T-helper 17 cell (primary cell): Measurements from ENCODE around the gene CPE. TPM values are rescaled to one million over a fixed set of nuclear protein-coding genes. Genes with fewer than 3 reads are reported as not detected.
"Not testable (repeated sequence)": the region's sequence is repeated elsewhere in the genome, so short reads cannot be mapped to it uniquely, and the experiment has no call there.

ENCODE experiments used
- ATAC-seq: fragments of 150-1000 bp; cut with Tn5 transposase; 2 replicates; pipeline ENCODE4 v1.10.0; 2021; ENCODE audit warnings: mild to moderate bottlenecking, moderate library complexity
- DNase-seq, 3 donors: peaks; one replicate each; pipeline versions ENCODE4 v3.0.0 to v3.0.0-alpha.2; 2020 to 2021
- H3K9me3 ChIP-seq: one replicate; pipeline ENCODE4 v1.7.0; 2013; ENCODE audit warnings: low read length, mild to moderate bottlenecking; ENCODE audit not compliant: control insufficient read depth, poor library complexity, severe bottlenecking
- H3K27ac Mint-ChIP-seq: one replicate; pipeline ENCODE4 v1.8.0; 2022; ENCODE audit warnings: mild to moderate bottlenecking, moderate library complexity, mixed read lengths
- H3K27me3 Mint-ChIP-seq: one replicate; pipeline ENCODE4 v1.8.0; 2022; ENCODE audit warnings: mixed read lengths
- H3K36me3 Mint-ChIP-seq: one replicate; pipeline ENCODE4 v1.8.0; 2022; ENCODE audit warnings: low read depth, mixed read lengths
- H3K4me1 Mint-ChIP-seq: one replicate; pipeline ENCODE4 v1.8.0; 2022; ENCODE audit warnings: mild to moderate bottlenecking, mixed read lengths
- H3K4me3 Mint-ChIP-seq: one replicate; pipeline ENCODE4 v1.8.0; 2022; ENCODE audit warnings: mild to moderate bottlenecking, moderate library complexity, mixed read lengths
- total RNA-seq, 4 donors: library from RNA in 2 of 4; stranded (reverse) in 2 of 4; gene quantifications; one replicate each; pipeline ENCODE4 v1.2.3 and lab custom pipeline; 2022 to 2026

Gene CPE
- total RNA-seq, 2 donors from 2014 or later: not detected

DNA sequence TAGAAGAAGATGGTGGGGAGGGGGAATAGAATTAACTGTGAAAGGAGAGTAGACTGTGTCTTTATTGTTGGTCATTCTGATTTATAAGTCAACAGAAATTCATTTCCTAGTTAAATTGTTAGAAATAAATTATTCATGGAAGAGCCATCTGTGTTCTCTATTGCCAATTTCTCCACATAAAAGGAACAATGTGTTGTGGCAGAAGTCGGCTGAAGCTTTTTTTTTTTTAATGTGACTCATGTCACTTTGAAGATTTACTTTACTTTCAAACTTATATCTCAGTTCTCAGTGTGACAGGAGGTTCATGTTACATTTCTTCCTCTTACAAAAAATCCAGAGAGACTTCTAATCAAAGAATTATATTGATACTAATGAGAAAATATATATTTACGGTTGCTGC is 60.5 kb downstream of the CPE start:
- ATAC-seq: no peak
- DNase-seq: no peak
- no peaks in the 10 kb centered on the region for H3K9me3 ChIP-seq
- no peaks in the 10 kb centered on the region for H3K36me3 Mint-ChIP-seq
- no peak overlapping the region for H3K27ac Mint-ChIP-seq
- H3K4me3 Mint-ChIP-seq: no peak overlapping the region
- peaks cover 27% of the 10 kb centered on the region for H3K27me3 Mint-ChIP-seq
- H3K4me1 Mint-ChIP-seq: peaks cover 3% of the 10 kb centered on the region

DNA sequence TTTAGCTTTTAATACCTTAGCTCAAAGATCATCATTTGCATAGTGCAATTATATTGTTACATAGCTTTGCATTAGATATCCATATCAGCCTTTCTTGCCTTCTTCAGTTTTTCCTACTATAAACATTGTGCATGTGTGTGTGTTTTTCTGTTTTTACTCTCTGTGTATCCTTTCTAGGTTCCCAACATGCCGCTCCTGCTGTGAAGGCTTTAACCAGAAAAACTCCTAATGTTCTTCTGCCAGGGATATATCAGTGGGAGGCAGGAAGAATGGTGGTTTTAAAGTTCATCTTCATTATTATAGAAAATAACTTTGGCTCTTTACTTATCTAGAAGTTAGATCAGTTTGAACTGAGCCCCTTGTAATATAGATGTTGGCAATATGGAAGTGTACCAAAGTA is 61.2 kb downstream of the CPE start:
- Mint-ChIP-seq H3K4me3 (no peak overlapping the region), H3K27ac (no peak overlapping the region), H3K4me1 (peaks cover 3% of the 10 kb centered on the region), H3K27me3 (peaks cover 26% of the 10 kb centered on the region), H3K36me3 (no peaks in the 10 kb centered on the region)
- no peaks in the 10 kb centered on the region for H3K9me3 ChIP-seq
- no peak for ATAC-seq
- DNase-seq: no peak

DNA sequence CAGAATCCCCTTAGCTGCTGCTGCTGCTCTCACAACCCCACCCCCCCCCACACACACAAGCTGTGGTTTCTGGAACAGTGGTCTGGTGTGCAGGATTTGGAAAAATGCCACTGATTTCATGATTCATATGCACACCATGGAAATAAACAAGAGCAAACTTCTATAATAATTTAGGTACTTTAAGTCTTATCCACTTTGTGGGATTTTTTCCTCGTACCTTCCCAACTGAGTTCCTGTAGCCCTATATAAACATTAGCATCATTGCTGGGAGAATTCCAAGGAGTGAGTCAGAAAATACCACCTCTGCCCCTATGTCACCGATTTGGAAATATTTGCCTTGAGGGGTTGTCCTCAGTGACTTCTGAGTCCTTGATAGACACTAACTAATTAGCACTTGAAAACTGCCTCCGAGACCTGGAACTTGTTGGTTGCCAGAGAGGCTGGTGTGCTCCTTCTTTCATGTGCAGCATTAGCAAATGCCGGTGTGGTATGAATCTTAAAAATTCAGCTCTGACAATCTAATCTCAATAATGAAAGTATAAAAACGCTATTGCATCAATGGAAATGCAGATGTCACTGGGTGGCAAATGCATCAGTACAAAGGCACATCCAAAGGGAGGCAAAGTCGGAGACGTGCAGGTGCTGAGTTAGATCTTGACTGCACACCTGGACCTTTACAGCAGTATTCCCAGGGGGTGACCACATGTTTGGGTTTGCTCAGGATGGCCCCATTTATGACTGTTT is 61.8 kb downstream of the CPE start:
- H3K9me3 ChIP-seq: no peaks in the 10 kb centered on the region
- ATAC-seq: no peak
- Mint-ChIP-seq H3K27me3 (peaks cover 24% of the 10 kb centered on the region), H3K4me1 (peaks cover 3% of the 10 kb centered on the region), H3K36me3 (no peaks in the 10 kb centered on the region), H3K4me3 (no peak overlapping the region), H3K27ac (no peak overlapping the region)
- no peak for DNase-seq

DNA sequence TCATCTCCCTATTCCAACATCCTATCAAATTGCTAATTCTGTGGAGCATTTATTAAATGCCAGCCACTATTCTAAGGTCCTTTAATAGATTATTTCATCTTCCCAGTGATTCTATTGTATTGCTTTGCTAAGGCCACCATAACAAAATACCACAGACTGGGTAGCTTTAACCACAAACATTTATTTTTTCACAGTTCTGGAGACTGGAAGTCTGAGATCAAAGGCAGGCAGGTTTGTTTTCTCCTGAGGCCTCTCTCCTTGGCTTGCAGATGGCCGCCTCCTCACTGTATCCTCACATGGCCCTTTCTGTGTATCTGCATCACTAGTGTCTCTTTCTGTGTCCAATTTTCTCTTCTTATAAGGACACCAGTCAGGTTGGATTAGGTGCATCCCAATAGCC is 64.5 kb downstream of the CPE start:
- no peaks in the 10 kb centered on the region for H3K36me3 Mint-ChIP-seq
- peaks cover 18% of the 10 kb centered on the region for H3K27me3 Mint-ChIP-seq
- DNase-seq (no peak), ATAC-seq (no peak)
- no peak overlapping the region for H3K4me3 Mint-ChIP-seq
- H3K4me1 Mint-ChIP-seq: peaks cover 3% of the 10 kb centered on the region
- H3K27ac Mint-ChIP-seq: no peak overlapping the region
- H3K9me3 ChIP-seq: no peaks in the 10 kb centered on the region

DNA sequence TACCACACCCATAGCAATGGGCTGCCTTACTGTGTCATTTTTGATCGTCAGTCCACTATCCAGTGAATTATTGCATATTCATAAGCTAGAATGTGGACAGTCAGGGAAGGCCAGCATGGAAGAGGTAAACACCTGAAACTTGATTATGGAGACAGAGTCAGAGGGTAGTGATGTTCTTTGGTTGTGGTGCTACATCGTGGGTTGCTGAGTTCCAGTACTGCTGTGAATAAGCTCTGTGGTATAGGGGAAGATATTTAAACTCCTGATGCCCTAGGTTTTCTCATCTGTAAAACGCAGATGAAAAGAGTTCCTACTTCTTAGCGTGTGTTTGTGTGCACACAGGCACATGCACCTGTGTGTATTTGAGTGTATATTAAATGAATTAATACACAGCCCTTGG is 69.9 kb downstream of the CPE start:
- ATAC-seq (no peak), DNase-seq (no peak)
- H3K36me3 Mint-ChIP-seq: no peaks in the 10 kb centered on the region
- no peak overlapping the region for H3K4me3 Mint-ChIP-seq
- peaks cover 5% of the 10 kb centered on the region for H3K4me1 Mint-ChIP-seq
- peaks cover 14% of the 10 kb centered on the region for H3K27me3 Mint-ChIP-seq
- no peak overlapping the region for H3K27ac Mint-ChIP-seq
- H3K9me3 ChIP-seq: no peaks in the 10 kb centered on the region

DNA sequence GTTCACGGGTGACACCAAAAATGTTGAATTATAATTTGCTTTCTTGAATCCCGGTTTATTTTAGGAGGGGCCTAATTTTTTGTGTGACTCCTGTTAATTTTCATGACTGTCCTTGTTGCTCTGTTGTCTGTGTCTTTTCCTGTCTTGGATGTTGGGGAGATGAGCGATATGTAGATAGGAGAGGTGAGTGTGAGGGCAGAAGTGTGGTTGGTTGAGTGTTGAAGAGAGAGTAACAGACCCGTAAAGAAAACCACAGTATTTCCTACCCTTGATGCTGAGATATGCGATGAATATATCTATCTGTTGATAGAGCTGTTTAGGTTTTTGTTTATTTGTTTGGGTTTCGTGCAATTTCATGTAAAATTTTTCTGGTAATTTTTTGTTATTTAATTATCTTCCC is 70.5 kb downstream of the CPE start:
- DNase-seq: no peak
- H3K36me3 Mint-ChIP-seq: no peaks in the 10 kb centered on the region

DNA sequence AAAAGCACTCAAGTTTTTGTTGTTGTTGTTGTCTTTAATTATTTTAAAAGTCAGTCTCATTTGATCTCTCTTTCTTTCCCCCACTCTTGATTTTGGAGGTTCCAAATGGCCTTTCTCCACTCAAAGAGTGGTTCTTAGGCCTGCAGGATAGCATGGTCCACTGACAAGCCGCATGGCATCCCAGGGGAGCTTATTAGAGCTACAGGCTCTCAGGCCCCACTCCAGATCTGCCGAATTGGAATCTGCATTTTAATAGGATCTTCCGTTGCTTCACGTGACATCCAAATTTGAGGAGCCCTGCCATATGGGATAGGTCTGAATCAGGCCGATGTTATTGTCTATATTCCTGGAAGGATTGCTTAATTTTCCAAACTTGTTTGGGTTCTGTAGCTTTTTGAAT is 72.1 kb downstream of the CPE start:
- ATAC-seq (no peak), DNase-seq (no peak)
- Mint-ChIP-seq H3K4me3 (no peak overlapping the region), H3K27ac (no peak overlapping the region), H3K27me3 (peaks cover 14% of the 10 kb centered on the region), H3K36me3 (no peaks in the 10 kb centered on the region), H3K4me1 (peaks cover 5% of the 10 kb centered on the region)
- no peaks in the 10 kb centered on the region for H3K9me3 ChIP-seq

More for the DNA sequence above, 70.5 kb downstream of the CPE start:
- peaks cover 18% of the 10 kb centered on the region for H3K27me3 Mint-ChIP-seq
- ATAC-seq: no peak
- H3K4me1 Mint-ChIP-seq: peaks cover 5% of the 10 kb centered on the region
- H3K27ac Mint-ChIP-seq: no peak overlapping the region
- no peak overlapping the region for H3K4me3 Mint-ChIP-seq
- H3K9me3 ChIP-seq: no peaks in the 10 kb centered on the region

DNA sequence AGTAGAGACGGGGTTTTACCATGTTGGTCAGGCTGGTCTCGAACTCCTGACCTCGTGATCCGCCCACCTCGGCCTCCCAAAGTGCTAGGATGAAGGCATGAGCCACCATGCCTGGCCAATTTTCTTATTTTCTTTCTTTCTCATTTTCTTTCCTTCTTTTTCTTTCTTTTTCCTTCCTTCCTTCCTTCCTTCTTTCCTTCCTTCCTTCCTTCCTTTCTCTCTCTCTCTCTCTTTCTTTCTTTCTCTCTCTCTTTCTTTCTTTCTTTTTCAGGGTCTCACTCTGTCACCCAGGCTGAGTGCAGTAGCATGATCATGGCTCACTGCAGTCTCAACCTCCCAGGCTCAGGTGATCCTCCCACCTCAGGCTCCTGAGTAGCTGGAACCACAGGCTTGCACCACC is 74.3 kb downstream of the CPE start:
- not testable (repeated sequence) for DNase-seq, ATAC-seq, H3K4me1 Mint-ChIP-seq, H3K27ac Mint-ChIP-seq, H3K36me3 Mint-ChIP-seq, H3K4me3 Mint-ChIP-seq, H3K9me3 ChIP-seq
- H3K27me3 Mint-ChIP-seq: peaks cover 21% of the 10 kb centered on the region

DNA sequence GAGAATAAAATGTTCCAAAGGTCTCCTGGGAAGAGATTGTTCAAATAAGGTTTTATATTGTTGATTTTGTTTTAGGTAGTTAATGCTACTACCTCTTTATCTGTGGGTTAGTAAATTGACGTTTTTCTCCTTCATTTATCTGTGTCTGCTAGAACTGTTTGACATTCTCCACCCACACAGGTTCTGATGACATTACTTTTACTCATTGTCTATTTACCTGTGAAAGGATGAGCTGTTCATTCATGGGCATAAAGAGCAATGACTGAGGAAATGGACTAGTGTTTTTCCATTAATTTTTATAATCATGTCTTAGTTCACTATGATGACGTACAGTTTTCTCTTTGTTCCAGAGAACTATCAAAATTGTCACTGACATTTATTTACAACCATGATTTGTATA is 75.6 kb downstream of the CPE start:
- no peak overlapping the region for H3K4me3 Mint-ChIP-seq
- H3K27me3 Mint-ChIP-seq: peaks cover 16% of the 10 kb centered on the region
- no peak for ATAC-seq

DNA sequence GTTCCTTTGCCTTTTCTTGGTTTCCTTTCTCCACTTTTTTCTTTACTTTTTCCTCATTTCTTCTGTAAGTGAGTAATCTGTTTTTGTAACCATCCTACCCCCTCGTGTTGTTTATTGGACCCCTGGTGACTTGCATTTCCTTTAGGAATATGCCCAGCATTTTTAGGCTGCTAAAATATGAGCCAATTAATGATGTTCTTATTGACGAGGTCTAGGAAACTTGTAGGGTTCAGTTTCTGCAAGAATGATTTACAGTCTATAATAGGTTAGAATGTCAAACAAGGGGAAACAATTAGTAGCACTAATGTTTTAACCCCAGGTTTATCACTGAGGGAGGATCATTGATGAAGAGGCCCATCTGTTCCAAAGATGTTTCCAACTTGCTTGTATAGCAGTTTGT is 79.0 kb downstream of the CPE start:
- peaks cover 2% of the 10 kb centered on the region for H3K4me1 Mint-ChIP-seq
- H3K27ac Mint-ChIP-seq: no peak overlapping the region
- no peak for ATAC-seq
- DNase-seq: no peak
- H3K9me3 ChIP-seq: no peaks in the 10 kb centered on the region
- H3K27me3 Mint-ChIP-seq: peaks cover 35% of the 10 kb centered on the region
- H3K36me3 Mint-ChIP-seq: no peaks in the 10 kb centered on the region
- no peak overlapping the region for H3K4me3 Mint-ChIP-seq

More for the DNA sequence above, 75.6 kb downstream of the CPE start:
- Mint-ChIP-seq H3K36me3 (no peaks in the 10 kb centered on the region), H3K27ac (no peak overlapping the region), H3K4me1 (peaks cover under 1% of the 10 kb centered on the region)
- H3K9me3 ChIP-seq: no peaks in the 10 kb centered on the region
- DNase-seq: no peak

DNA sequence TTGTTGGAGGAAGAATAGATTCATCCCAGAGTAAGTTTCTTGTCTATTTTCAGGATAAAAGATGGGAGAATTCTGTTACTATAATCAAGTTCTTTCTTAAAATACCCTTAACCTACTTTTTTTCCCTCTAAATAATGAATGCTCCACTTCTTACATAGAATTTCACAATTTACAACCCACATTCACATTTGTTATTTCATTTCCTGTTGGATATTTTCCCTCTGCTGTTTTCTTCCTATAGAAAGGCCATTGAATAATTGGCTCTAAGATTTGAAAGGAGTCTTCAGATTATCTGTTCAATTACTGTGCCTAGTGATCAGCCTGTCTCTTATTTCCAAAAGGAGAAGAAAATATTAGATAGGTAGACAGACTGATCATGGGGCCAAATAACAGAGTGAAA is 79.7 kb downstream of the CPE start:
- ATAC-seq (no peak), DNase-seq (no peak)
- Mint-ChIP-seq H3K27me3 (peaks cover 32% of the 10 kb centered on the region), H3K4me1 (peaks cover 2% of the 10 kb centered on the region), H3K4me3 (no peak overlapping the region), H3K27ac (no peak overlapping the region), H3K36me3 (no peaks in the 10 kb centered on the region)
- no peaks in the 10 kb centered on the region for H3K9me3 ChIP-seq

DNA sequence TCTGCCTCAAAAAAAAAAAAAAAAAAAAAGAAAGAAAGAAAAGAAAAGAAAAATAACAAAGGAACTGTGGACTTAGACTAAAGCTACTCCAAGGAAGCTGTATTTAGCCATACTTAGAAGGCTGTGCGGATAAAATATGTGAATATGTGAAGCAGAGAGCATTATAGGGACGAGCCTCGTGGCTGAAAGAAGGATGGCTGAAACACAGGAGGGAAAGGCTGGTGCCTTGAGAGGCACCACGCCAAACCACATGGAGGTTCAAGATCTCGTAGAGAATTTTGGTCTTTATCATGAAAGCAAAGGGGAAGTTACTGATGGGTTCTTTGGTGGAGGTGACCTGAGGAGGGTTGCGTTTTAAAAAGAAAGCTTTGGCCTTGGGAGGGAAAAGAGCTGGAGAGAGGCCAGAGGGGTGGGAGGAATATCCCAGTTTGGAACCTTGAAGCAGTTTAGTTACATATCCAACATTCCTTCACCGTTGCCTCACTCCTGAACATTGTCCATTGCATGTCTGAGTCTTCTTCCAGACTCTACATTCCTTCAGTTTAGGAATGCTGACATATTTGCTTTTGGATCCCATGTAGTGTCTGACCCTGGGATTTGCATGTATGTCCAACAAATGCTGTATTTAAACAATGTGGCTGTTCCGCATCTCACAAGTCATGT is 82.5 kb downstream of the CPE start:
- no peak for DNase-seq
- H3K27ac Mint-ChIP-seq: no peak overlapping the region
- ATAC-seq: no peak

DNA sequence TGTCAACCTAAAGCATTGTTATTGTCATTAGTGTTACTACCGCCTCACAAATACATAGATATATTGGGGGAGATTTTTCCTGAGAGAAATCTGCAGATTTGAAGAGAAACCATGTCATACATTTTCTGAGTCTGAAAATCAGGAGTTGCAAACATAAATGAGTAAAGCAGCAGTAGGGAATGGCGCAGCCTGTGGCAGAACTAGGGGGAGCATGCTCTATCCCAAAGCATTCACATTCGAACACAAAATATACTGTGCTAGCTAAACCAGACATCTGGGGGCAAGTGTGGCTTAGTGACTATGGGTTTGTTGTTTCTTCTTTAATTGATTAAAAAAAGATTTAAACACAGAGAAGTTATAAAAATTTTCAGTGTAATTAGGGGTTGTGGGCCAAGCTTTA is 83.2 kb downstream of the CPE start:
- H3K27ac Mint-ChIP-seq: no peak overlapping the region
- H3K9me3 ChIP-seq: no peaks in the 10 kb centered on the region
- H3K27me3 Mint-ChIP-seq: peaks cover 26% of the 10 kb centered on the region
- no peaks in the 10 kb centered on the region for H3K36me3 Mint-ChIP-seq
- H3K4me3 Mint-ChIP-seq: no peak overlapping the region
- DNase-seq: no peak
- H3K4me1 Mint-ChIP-seq: peaks cover 2% of the 10 kb centered on the region
- no peak for ATAC-seq

More for the DNA sequence above, 82.5 kb downstream of the CPE start:
- Mint-ChIP-seq H3K27me3 (peaks cover 26% of the 10 kb centered on the region), H3K4me1 (peaks cover 2% of the 10 kb centered on the region), H3K36me3 (no peaks in the 10 kb centered on the region), H3K4me3 (no peak overlapping the region)
- no peaks in the 10 kb centered on the region for H3K9me3 ChIP-seq

DNA sequence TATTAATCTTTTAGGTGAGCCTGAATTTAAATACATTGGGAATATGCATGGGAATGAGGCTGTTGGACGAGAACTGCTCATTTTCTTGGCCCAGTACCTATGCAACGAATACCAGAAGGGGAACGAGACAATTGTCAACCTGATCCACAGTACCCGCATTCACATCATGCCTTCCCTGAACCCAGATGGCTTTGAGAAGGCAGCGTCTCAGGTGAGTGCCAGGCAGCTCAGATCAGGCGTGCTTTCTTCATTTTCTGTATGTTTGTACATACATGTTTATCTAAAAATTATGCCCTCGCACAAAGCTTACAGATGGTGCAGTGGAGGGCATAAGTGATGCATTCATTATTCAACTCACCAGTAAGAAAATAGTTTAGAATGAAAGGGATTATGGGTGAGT is 85.6 kb downstream of the CPE start:
- no peak for DNase-seq
- H3K27me3 Mint-ChIP-seq: peaks cover 20% of the 10 kb centered on the region
- no peaks in the 10 kb centered on the region for H3K9me3 ChIP-seq
- no peak overlapping the region for H3K4me3 Mint-ChIP-seq
- H3K27ac Mint-ChIP-seq: no peak overlapping the region
- ATAC-seq: no peak
- no peaks in the 10 kb centered on the region for H3K36me3 Mint-ChIP-seq
- peaks cover 2% of the 10 kb centered on the region for H3K4me1 Mint-ChIP-seq
